Measurements from ENCODE around the gene GMEB2. TPM values are rescaled to one million over a fixed set of nuclear protein-coding genes. Genes with fewer than 3 reads are reported as not detected.

GMEB2 gene
- polyA plus RNA-seq, 1 donor, result 8.0 TPM

DNA sequence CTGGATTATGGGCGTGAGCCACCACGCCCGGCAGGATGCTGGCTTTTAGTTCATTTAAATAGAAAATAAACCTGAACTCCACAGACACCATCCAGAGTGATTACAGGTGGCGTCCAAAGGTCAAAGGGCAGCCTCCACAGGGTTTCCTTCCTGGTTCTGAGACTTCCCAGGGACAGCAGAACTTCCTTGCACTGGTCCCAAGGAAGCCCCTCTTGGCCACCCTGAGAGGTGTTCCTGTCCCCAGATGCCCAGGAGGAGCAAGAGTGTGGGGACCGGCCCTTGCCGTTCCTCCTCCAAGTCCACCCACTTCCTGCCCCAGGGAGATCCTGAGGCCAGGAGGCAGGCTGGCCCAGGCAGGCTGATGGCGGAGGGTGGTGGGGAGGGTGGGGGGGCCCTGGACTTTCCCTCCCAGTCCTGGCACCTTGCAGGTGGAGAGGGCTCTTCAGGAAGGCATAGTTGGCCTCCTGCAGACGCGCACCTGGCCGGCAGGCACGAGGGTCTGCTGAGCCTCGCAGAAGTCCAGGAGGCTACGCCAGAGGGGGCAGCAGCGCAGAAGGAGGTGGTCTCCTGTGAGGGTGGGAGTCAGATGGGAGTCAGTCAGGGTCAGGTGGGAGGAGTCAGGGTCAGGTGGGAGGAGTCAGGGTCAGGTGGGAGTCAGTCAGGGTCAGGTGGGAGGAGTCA lies 68.0 kb downstream of the GMEB2 start:
- no peak for DNase-seq

DNA sequence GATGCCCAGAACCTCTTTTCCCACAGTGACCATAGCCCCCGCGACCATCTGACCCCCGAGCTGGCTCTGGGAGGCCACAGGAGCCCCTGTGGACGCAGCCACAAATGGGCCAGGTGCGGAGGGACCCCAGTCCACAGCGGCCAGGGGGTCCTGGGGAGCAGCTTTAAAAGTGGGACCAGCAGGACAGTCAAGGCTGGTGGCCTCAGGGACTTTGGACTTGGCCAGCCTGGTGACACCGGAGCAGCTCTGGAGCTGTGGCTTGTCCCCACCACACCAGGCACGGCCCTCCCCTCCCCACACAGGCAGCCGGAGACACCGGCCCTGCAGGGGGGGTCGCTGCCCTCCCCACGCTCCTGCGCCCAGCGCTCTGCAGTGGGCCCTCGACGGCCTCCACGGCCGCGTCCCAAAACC lies 69.4 kb downstream of the GMEB2 start:
- DNase-seq, result no peak

DNA sequence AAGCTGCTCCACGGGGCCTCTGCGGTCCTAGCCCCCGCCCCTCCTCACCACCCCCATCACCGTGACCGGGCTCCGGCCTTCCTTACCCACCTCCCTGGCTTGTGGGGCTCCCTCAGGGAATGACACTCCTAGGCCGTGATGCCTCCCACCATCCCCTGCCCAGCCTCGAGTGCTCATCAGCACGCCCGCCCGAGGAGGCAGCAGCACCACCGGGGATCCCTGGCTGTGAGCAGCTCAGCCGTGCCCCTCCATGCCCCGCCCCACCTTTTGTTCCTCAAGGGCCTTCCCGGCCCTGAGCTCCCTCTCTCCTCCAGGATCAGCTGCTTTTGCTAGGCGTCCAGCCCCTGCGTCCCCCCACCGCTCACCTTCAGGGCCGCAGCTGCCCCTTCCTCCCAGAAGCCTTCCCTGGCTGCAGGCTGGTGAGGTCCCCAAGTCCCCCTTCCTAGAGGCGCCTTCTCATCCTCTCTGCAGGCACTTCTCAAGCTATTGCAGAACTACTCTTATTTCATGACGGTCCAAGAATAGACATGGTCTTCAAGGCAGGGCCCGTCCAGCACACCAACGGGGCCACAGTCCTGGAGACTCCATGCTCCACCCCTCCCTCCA lies 69.9 kb downstream of the GMEB2 start:
- no peak for DNase-seq

DNA sequence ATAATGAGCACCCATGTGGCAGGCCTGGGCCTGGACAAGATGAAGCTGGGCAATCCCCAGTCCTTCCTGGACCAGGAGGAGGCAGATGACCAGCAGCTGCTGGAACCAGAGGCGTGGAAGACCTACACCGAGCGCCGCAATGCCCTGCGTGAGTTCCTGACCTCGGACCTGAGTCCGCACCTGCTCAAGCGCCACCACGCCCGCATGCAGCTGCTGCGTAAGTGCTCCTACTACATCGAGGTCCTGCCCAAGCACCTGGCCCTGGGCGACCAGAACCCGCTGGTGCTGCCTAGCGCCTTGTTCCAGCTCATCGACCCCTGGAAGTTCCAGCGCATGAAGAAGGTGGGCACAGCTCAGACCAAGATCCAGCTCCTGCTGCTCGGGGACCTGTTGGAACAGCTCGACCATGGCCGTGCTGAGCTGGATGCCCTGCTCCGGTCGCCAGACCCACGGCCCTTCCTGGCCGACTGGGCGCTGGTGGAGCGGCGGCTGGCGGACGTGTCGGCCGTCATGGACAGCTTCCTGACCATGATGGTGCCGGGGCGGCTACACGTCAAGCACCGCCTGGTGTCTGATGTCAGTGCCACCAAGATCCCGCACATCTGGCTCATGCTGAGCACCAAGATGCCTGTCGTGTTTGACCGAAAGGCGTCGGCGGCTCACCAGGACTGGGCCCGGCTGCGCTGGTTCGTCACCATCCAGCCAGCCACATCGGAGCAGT lies 71.1 kb downstream of the GMEB2 start:
- DNase-seq, result no peak

DNA sequence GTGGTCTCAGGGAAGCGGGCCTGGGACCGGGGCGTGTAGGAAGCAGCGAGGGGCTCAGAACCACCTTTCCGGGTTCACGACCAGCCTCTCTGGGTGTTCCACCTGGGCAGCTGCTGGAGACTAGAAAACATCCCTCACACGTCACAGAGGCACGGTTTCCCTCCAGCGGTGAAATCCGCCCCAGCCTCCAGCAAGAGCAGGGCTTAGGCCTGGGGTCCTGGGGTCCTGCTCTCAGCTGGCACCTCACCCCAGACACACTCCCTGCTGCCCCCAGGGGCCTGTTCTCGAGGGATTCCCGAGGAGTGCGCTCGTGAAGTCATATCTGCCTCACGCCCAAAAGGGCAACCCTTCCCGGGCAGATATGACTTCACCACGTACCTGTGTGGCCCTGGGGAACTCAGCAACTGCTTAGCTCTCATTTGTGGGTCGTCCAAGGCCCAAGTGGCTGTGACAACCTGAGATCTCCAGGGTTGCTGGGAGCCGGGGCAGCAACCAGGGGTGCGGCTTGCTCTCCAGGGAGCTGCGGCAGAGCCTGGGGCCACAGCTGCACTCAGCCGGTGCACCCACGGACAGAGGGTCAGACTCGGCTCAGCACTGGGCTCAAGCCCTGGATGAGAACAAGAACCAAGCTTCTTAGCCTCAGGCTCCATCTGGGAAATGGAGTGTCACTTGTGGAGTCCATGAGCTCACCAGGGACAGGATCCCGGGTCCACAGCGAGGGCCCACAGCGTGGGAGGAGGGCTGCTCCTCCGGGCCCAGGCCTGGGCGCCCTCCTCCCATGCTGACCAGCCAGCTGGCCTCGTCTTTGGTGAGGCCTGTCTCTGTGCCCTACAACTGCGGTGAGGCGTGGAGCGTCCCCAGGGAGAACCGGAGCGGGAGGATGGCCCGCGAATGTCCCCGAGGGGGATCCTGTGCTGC lies 72.3 kb downstream of the GMEB2 start:
- DNase-seq, result no peak

DNA sequence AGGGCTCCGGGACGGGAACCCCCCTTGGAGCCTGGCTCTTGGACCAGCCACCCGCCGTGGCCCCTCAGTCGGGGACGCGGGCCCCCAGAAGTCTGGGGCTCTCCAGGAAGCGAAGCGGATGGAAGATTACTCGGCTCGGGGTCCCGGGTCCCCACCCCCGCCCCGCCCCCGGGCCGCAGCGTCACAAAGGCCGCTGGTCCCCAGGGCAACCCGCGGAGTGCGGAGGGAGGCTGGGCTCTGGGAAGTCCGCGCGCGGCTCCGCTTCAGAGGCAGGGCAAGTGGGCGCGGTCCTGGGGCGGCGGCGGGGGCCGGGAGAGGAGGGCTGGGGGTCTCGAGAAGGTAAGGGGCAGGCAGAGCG lies 73.0 kb downstream of the GMEB2 start, which contains the start of gene FNDC11:
Gene FNDC11, plus strand, starts transcription at position 227 of the 358 bp plus-strand sequence. CDS start 1,505 bp downstream, outside the sequence.
- peak; percentile 32 for DNase-seq

DNA sequence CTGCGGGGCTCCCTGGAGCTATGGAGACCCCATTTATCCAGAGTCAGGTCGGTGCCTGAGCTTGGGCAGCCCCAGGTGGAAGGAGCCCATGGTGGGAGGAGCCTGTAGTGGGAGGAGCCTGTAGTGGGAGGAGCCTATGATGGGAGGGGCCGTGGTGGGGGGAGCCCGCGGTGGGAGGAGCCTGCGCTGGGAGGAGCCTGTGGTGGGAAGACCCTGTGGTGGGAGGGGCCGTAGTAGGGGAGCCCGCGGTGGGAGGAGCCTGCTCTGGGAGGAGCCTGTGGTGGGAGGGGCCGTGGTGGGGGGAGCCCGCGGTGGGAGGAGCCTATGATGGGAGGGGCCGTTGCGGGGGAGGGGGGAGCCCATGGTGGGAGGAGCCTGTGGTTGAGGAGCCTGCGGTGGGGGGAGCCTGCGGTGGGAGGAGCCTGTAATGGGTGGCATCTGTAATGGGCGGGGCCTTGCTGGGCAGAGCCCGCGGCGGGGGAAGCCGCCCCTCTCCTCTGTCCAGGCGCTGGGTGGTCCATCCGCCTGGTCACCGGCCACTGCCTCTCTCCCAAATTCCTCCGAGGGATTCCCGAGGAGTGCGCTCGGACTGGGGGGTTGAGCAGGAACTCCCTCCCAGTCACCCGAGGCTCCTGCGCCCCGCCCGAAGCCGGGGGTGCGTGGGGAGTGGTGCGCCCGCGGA lies 73.5 kb downstream of the GMEB2 start:
- DNase-seq, result peak; percentile 56

DNA sequence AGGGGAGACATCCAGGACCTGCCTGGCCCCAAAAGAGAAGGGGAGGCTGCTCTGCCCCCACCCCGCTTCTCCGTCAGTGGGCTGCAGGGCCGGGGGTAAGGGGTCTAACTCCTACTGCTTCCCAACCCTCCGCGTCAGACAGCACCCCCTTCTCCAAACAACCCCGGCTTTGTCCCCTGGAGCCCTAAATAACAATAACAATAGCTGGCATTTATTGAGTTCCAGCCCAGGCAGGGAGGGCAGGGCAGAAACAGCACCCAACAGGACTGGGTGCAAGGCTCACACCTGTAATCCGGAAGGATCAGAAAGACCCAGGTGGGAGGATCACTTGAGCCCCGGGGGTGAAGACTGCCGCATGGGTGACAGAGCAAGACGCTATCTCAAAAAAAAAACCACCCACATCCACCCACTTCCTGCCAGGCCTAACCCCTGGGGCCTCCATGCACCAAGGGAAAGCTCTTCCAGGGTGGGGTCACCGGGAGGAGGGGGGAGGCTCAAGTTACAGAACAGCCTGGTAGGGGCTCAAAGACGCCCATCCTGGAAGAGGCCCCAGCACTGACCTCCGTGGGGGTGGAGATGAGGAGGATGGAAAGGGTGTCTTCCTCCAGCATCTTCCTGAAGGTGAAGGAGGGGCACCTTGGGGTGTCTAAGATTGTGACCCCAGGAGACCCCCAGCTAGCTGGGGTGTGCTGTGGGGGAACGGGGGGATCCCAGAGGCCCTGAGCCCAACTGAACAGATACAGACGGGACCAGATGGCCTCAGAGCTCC lies 74.2 kb downstream of the GMEB2 start:
- no peak for DNase-seq

DNA sequence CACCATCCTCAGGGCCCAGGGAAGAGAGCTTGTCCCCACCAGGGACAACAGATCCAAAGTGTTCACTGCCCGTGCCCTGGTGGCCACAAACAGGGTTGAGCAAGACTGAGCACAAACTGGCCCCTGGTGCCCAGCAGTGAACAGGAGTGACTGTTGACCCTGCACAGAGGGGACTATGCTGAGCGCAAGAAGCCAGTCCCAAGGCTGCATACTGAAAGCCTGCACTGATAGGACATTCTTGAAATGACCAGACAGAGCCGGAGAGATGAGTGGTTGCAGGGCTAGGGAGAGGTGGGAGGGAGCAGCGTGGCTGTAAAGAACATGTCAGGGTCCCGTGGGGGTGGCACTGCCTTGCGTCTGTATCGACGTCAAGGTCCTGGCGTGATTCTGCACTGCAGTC lies 75.8 kb downstream of the GMEB2 start:
- no peak for DNase-seq

DNA sequence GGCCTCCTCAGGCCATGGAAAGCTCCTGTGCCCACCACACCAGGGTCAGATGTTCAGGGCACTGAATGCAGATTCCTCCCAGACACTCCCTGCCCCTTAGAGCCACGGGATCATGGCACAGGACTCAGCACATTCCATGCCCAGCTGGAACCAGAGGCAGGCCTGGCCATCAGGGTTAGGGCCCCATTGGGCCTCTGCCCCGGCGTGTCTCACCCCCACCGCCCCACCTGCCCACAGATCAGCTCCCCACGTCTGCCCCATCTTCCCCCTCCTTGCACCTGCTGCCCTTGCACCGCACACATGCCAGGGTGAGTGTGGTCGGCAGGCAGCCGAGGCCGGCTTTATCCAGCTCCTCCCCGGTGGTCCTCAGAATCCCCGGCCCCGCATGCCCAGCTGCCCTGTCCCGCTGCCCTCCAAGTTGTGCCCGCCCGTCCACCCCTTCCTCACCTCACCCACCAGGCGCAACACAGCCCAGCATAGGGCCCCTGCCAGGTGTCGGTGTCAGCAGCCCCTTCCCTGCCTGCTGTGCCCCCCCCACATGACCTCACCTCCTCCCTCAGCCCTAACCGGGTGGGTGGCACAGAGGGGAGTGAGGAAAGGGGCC lies 77.1 kb downstream of the GMEB2 start:
- DNase-seq, result no peak

DNA sequence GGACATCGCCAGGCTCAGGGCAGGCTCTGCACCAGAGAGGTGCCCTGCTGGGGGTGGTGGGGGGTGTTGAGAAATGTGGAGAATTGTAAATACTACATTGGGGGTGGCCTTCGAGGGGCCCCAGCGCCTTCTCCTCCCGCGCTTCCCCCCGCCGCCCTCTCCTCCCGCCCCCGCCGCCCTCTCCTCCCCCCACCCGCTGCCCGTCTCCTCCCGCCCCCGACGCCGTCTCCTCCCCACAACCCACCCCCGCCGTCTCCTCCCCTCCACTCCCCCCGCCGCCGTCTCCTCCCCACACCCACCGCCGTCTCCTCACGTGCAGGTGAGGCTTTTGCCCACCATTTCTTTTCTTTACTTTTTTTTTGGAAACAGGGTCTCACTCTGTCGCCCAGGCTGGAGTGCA lies 77.9 kb downstream of the GMEB2 start:
- no peak for DNase-seq

DNA sequence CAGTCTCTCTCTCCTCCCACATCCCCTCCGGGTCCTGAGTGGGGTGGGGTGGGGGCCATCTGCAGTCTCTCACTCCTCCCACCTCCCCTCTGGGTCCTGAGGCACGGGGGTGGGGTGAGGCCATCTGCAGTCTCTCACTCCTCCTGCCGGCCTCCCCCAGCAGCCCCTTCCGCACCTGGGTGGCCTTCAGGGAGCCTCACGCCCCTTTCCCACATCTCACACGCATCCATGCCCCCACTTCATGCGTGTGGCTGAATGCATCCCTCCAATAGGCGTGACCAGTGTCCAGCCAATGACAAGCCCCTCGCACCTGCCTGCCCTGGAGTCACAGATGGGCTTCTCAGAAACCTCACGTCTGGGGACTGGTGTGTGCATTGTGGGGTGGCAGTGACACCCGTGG lies 78.4 kb downstream of the GMEB2 start:
- no peak for DNase-seq

DNA sequence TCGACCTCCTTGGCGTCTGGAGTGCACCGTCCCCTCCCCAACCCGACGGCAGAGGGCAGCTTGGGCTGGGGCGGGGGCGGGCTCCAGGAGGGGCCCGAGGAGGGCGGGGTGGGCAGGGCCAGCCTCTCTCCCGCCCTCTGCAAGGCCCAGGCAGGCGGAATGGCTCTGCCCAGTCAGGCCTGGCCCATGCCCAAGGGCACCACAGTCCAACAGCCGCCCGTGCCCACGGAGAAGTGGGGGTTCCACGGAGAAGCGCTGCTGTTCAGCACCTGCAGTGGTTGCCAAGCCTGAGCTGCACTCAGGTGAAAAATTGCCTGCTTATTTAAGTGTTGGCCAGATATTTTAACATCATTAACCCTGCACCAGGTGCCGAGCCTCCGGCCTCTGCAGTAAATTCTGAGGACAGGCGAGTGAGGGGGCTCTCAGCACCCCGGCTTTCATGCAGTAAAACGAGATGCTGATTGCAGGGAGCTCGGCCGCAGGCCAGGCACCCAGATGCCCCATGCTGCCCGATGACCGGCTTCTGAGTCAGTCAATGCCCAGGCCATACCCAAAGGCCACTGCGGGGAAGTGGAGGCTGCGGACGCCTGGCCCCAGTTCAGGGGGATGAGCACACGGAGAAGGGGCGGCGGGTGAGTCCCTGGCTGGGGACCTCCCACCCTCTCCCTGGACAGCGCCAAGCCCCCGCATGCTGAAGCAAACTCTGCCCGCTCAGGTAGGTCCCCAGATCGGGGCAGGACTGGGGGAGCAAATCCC lies 79.0 kb downstream of the GMEB2 start, which contains the start of gene SRMS:
Gene SRMS, minus strand, starts transcription at position 25 of the 756 bp plus-strand sequence. CDS start 286 bp downstream, outside the sequence.
- DNase-seq, result no peak

DNA sequence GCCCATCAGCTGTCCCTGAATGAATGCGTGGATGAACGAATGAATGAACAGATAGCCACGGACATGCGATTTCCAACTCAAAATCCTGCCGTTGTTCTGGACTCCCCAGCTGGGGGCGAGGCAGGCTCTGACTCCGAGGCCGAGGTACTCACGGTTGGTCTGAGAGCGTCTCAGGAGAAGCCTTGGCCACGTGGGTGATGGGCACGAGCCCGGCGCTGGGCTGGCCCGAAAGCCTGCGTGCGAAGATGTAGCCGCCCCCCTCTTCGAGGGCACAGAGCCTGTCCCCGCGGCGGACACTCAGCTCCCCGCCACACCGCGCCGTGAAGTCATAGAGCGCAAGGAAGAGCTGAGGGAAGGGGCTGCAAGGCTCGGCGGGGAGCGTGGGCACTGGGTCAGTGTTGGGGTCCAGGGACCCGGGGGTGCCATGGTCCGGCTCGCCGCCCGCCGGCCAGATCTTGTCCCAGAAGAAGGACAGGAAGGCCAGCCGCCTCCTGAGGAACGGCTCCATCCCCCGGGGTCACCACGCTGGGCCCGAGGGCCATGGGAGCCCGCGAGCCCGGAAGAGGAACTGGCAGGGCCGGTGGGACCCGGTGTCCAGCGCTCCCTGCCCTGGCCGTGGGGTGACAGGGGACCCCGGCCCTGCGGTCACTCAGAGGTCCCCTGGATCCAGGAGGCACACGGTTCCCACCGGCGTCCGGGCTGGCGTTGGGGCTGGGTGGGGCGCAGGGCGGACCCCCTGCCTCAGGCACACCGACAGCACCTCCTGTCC lies 79.8 kb downstream of the GMEB2 start:
- no peak for DNase-seq

DNA sequence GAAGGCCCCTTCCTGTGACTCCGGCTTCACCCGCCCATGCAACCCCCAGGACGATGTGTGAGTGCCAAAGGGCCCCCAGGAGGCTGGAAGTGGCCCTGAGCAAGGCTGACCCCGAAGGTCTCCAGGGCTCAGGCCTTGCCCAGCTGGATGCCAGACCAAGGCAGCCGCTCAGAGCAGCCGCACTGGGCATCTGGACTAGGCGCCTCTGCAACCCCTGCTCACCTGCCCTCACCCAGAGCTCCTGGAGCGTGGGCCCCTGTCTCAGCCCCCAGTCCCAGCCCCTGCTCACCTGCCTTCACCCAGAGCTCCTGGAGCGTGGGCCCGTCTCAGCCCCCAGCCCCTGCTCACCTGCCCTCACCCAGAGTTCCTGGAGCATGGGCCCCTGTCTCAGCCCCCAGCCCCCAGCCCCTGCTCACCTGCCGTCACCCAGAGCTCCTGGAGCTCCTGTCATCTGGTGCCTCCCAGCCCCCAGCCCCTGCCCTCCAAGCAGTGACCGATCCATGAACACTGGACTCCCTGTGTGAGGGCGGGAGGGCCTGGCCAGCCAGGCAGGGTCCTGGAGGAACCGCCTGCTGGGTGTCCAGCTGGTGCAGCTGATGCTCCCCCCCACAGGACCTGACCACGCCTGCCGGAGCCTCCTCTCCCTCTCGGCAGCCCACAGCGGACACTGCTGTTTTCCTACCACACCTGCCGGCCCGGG lies 80.5 kb downstream of the GMEB2 start:
- DNase-seq, result no peak

DNA sequence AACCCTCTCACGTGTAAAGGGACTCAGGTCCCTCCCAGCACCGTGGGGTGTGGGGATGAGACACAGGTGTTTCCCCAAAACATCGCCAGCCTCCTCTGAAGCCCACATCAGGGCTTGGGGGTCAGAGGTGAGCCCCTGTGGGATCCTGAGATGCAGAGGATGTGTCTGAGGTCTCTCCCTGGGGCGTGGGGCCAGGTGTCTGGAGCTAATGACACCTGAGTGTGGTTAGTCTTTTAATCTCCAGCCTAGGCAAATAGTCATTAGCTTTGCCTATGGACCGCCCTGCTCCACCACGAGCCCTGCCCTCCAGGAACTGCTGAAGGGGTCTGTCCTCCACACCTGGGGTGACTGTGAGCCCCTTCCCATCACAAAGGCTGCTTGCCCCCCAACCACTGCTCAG lies 81.1 kb downstream of the GMEB2 start:
- no peak for DNase-seq

DNA sequence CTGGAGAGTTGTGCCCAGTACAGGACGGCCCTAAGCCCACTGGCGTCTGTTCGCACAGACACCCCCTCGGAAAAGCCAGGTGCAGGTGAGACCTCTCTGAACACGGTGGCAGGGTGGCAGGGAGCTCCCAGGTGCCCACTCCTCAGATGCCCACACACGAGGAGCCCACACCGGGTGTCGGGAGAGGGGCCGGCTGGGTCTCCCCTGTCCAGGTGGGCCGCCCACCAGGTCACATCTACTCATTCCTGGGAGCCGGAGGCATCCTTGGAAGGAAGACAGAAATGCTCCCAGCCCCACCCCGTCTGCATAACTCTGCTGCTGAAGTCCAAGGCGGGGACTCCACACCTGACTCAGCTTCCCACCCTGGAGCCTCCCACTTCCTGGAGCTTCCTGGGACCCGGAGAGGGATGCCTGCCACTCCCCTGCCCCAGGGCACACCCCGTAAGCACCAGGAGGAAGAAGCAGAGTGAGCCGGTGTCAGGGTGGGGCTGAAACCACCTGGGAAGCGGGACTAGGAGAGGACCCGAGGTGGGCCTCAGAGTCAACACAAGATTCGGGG lies 81.9 kb downstream of the GMEB2 start:
- no peak for DNase-seq

Data from hindlimb muscle (tissue), 1 donor.